ENCODE results near the gene ARRDC2. TPM values are rescaled to one million over a fixed set of nuclear protein-coding genes. Genes with fewer than 3 reads are reported as not detected.

Gene ARRDC2
- total and polyA plus RNA-seq, 4 donors, result 2.7 to 32.3 (median 6.5) TPM

DNA sequence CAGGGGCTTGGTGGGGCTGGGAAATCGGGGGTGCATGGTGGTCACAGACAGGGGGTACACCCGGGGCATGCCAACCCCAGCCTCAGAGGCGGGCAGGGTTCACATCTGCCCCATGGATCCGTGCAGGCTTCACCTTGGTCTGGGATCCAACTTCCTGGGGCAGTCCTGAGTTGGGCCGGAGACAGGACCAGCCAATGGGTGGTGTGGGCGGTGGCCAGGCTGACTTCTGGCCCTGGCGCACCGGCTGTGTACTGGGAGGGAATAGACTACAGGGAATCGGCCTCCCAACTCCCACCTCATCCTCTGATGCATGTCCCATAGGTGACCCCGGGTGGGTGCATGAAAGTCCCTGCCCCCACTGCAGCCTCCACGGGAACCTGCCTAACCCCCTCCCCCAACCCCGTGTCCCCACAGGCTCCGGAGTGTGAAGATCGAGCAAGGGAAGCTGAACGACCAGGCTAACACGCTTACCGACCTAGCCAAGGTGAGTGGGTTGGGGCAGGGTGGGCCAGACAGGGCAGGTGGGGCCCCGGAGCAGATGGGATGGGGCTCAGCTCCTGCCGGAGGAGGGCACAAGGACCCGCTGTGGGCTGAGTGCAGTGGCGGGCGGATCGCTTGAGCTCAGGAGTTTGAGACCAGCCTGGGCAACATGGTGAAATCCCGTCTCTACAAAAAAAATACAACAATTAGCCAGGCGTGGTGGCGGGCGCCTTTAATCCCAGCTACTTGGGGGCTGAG is 14.7 kb upstream of the ARRDC2 start:
- 68% methylated on average over 27 of the region's 27 CpGs for WGBS
- H3K9me3 ChIP-seq (ENCODE audit: control insufficient read depth in 4 of 4, low read length in 3 of 4), result no peaks in the 10 kb centered on the region
- no peaks in the 10 kb centered on the region for H3K4me1 ChIP-seq (ENCODE audit: control insufficient read depth in 4 of 4, insufficient read depth in 4 of 4, low read length in 3 of 4)
- no peak for DNase-seq (ENCODE audit: low spot score)
- no peak overlapping the region for H3K9ac ChIP-seq (ENCODE audit: low read depth in 1 of 2, low read length in 2 of 2)
- H3K27me3 ChIP-seq (ENCODE audit: control insufficient read depth in 4 of 4, insufficient read depth in 4 of 4, low read length in 3 of 4), result no peaks in the 10 kb centered on the region
- no peaks in the 10 kb centered on the region for H3K36me3 ChIP-seq (ENCODE audit: control insufficient read depth in 4 of 4, insufficient read depth in 3 of 4, low read depth in 1 of 4, low read length in 3 of 4)
- no peak for TF ChIP-seq HNF4A (conservative IDR thresholded peaks at IDR 0.05)
- TF ChIP-seq HNF4G (IDR thresholded peaks at IDR 0.05), result no peak
- no peak for TF ChIP-seq NR2F2 (IDR thresholded peaks at IDR 0.05)
- H3K27ac ChIP-seq (ENCODE audit: low read depth in 1 of 2, low read length in 2 of 2), result no peak overlapping the region
- no peak overlapping the region for H3K4me3 ChIP-seq (ENCODE audit: low read depth in 1 of 3, low read length in 3 of 3)

DNA sequence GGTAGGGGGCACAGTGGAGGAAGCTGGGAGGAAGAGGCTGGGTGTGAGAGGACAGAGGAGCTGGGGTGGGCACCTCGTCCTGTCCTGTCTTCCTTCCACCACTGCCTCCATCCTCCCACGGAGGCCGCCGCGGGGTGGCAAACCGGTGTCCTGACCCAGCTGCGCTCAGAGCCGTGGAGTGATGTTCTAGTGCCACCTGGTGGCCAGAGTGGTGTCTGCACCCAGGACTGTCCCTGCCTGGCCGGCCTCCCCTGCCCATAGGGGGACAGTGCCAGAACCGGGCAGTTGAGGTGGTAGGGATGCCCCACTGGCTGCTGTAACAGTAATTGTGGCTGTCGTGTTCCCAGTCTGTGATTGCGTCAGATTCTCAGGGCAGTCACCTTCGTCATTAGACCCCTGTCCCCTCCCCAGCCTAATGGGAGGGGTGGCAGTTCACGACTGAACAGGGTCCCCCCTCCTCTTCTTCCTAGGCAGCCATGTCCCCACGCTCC is 11.1 kb upstream of the ARRDC2 start:
- Histone ChIP-seq H3K27me3 (ENCODE audit: control insufficient read depth in 4 of 4, insufficient read depth in 4 of 4, low read length in 3 of 4) (no peaks in the 10 kb centered on the region), H3K4me3 (ENCODE audit: low read depth in 1 of 3, low read length in 3 of 3) (no peak overlapping the region), H3K9ac (ENCODE audit: low read depth in 1 of 2, low read length in 2 of 2) (no peak overlapping the region), H3K9me3 (ENCODE audit: control insufficient read depth in 4 of 4, low read length in 3 of 4) (no peaks in the 10 kb centered on the region), H3K4me1 (ENCODE audit: control insufficient read depth in 4 of 4, insufficient read depth in 4 of 4, low read length in 3 of 4) (peaks cover 4 to 10% (median 6%) of the 10 kb centered on the region in 4 donors), H3K27ac (ENCODE audit: low read depth in 1 of 2, low read length in 2 of 2) (no peak overlapping the region), H3K36me3 (ENCODE audit: control insufficient read depth in 4 of 4, insufficient read depth in 3 of 4, low read depth in 1 of 4, low read length in 3 of 4) (no peaks in the 10 kb centered on the region)
- TF ChIP-seq, protein P1, sequence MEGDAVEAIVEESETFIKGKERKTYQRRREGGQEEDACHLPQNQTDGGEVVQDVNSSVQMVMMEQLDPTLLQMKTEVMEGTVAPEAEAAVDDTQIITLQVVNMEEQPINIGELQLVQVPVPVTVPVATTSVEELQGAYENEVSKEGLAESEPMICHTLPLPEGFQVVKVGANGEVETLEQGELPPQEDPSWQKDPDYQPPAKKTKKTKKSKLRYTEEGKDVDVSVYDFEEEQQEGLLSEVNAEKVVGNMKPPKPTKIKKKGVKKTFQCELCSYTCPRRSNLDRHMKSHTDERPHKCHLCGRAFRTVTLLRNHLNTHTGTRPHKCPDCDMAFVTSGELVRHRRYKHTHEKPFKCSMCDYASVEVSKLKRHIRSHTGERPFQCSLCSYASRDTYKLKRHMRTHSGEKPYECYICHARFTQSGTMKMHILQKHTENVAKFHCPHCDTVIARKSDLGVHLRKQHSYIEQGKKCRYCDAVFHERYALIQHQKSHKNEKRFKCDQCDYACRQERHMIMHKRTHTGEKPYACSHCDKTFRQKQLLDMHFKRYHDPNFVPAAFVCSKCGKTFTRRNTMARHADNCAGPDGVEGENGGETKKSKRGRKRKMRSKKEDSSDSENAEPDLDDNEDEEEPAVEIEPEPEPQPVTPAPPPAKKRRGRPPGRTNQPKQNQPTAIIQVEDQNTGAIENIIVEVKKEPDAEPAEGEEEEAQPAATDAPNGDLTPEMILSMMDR (IDR thresholded peaks at IDR 0.05; ENCODE audit: low read depth, low read length, missing input control), result peak; percentile 99
- TF ChIP-seq GABPA (IDR thresholded peaks at IDR 0.05 in 1 of 2, conservative IDR thresholded peaks at IDR 0.05 in 1 of 2) (no peak), RAD21 (IDR thresholded peaks at IDR 0.05) (peak; percentile 92 to 98)
- peak; percentile 96 for DNase-seq (ENCODE audit: low spot score)
- WGBS, result 9% methylated on average over 15 of the region's 15 CpGs

DNA sequence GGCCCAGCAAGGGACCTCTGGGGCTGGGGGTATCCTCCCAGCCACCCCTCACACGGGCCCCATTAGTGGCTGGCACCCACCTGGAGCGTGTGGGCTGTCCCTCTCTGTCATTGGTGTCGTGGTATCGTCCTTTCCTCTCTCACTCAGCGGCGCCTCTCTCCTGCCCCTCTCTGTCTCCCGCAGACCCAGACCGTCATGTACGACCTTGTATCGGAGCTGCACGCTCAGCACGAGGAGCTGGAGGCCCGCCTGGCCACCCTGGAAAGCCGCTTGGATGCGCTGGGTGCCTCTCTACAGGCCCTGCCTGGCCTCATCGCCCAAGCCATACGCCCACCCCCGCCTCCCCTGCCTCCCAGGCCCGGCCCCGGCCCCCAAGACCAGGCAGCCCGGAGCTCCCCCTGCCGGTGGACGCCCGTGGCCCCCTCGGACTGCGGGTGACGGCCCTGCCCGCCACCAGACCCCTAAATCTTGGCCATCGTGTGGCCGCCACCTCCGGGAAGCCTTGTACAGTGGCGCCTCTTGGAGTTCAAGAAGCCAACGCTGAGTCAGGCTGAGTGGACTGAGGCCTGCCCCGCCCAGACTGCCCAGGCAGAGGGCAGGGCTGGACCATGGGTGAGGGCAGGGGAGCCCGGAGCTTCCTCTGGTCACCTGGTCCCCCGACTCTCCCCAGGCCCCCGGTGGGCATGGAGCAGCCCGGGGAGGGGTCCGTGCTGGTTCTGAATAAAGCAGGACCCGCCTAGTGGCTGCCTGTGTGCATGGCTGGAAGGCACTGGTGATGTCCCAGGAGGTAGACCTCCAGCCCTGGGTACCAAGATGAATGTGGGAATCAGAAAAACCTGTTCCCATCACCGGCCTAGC is 9.8 kb upstream of the ARRDC2 start:
- DNase-seq (ENCODE audit: low spot score), result peak; percentile 57
- no peaks in the 10 kb centered on the region for H3K36me3 ChIP-seq (ENCODE audit: control insufficient read depth in 4 of 4, insufficient read depth in 3 of 4, low read depth in 1 of 4, low read length in 3 of 4)
- no peaks in the 10 kb centered on the region for H3K9me3 ChIP-seq (ENCODE audit: control insufficient read depth in 4 of 4, low read length in 3 of 4)
- TF ChIP-seq, protein P2, sequence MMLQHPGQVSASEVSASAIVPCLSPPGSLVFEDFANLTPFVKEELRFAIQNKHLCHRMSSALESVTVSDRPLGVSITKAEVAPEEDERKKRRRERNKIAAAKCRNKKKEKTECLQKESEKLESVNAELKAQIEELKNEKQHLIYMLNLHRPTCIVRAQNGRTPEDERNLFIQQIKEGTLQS (IDR thresholded peaks at IDR 0.05), result no peak
- TF ChIP-seq, protein P3, sequence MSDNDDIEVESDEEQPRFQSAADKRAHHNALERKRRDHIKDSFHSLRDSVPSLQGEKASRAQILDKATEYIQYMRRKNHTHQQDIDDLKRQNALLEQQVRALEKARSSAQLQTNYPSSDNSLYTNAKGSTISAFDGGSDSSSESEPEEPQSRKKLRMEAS (IDR thresholded peaks at IDR 0.05), result no peak
- no peak for TF ChIP-seq GABPA (IDR thresholded peaks at IDR 0.05 in 1 of 2, conservative IDR thresholded peaks at IDR 0.05 in 1 of 2)
- no peak for TF ChIP-seq RAD21 (IDR thresholded peaks at IDR 0.05)
- TF ChIP-seq, protein P4, sequence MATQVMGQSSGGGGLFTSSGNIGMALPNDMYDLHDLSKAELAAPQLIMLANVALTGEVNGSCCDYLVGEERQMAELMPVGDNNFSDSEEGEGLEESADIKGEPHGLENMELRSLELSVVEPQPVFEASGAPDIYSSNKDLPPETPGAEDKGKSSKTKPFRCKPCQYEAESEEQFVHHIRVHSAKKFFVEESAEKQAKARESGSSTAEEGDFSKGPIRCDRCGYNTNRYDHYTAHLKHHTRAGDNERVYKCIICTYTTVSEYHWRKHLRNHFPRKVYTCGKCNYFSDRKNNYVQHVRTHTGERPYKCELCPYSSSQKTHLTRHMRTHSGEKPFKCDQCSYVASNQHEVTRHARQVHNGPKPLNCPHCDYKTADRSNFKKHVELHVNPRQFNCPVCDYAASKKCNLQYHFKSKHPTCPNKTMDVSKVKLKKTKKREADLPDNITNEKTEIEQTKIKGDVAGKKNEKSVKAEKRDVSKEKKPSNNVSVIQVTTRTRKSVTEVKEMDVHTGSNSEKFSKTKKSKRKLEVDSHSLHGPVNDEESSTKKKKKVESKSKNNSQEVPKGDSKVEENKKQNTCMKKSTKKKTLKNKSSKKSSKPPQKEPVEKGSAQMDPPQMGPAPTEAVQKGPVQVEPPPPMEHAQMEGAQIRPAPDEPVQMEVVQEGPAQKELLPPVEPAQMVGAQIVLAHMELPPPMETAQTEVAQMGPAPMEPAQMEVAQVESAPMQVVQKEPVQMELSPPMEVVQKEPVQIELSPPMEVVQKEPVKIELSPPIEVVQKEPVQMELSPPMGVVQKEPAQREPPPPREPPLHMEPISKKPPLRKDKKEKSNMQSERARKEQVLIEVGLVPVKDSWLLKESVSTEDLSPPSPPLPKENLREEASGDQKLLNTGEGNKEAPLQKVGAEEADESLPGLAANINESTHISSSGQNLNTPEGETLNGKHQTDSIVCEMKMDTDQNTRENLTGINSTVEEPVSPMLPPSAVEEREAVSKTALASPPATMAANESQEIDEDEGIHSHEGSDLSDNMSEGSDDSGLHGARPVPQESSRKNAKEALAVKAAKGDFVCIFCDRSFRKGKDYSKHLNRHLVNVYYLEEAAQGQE (IDR thresholded peaks at IDR 0.05), result no peak
- TF ChIP-seq, protein P1 (IDR thresholded peaks at IDR 0.05; ENCODE audit: low read depth, low read length, missing input control), result no peak
- no peak for TF ChIP-seq FOXA1 (IDR thresholded peaks at IDR 0.05)
- TF ChIP-seq HNF4G (IDR thresholded peaks at IDR 0.05), result no peak
- no peak for TF ChIP-seq YY1 (IDR thresholded peaks at IDR 0.05)
- no peak for TF ChIP-seq SP1 (IDR thresholded peaks at IDR 0.05)
- TF ChIP-seq NR2F2 (IDR thresholded peaks at IDR 0.05), result no peak
- no peak for TF ChIP-seq JUND (IDR thresholded peaks at IDR 0.05)
- TF ChIP-seq RXRA (IDR thresholded peaks at IDR 0.05), result no peak
- no peak for TF ChIP-seq FOXA2 (IDR thresholded peaks at IDR 0.05)
- TF ChIP-seq TAF1 (conservative IDR thresholded peaks at IDR 0.05), result no peak
- TF ChIP-seq EGR1 (IDR thresholded peaks at IDR 0.05; ENCODE audit: low read depth in 2 of 2), result no peak
- TF ChIP-seq HNF4A (conservative IDR thresholded peaks at IDR 0.05), result no peak
- no peak overlapping the region for H3K27ac ChIP-seq (ENCODE audit: low read depth in 1 of 2, low read length in 2 of 2)
- no peak overlapping the region for H3K9ac ChIP-seq (ENCODE audit: low read depth in 1 of 2, low read length in 2 of 2)
- peaks cover 4 to 13% (median 8%) of the 10 kb centered on the region in 4 donors for H3K4me1 ChIP-seq (ENCODE audit: control insufficient read depth in 4 of 4, insufficient read depth in 4 of 4, low read length in 3 of 4)
- no peaks in the 10 kb centered on the region for H3K27me3 ChIP-seq (ENCODE audit: control insufficient read depth in 4 of 4, insufficient read depth in 4 of 4, low read length in 3 of 4)
- WGBS, result 59% methylated on average over 41 of the region's 41 CpGs
- H3K4me3 ChIP-seq (ENCODE audit: low read depth in 1 of 3, low read length in 3 of 3), result no peak overlapping the region
